HEK293T (cell line): ENCODE measurements around the gene PPP2CA.

ENCODE experiments used
- CTCF ChIA-PET: fragments of 350-600 bp; formaldehyde crosslinking; extraction: SDS; loops from one replicate; lab custom pipeline; 2021; ENCODE audit warnings: antibody characterized with exemption, inconsistent platforms; lab: Yijun Ruan, JAX
- POLR2A ChIA-PET: fragments of 350-600 bp; formaldehyde crosslinking; extraction: SDS; loops from one replicate; lab custom pipeline; 2020; ENCODE audit warnings: antibody characterized with exemption, inconsistent platforms; lab: Yijun Ruan, JAX
- DNase-seq: peaks from one replicate; pipeline ENCODE4 v3.0.0; 2012; ENCODE audit warnings: mixed read lengths; ENCODE audit errors: extremely low spot score
- ARNT ChIP-seq: fragments of 450-650 bp; IDR thresholded peaks from 2 replicates; pipeline ENCODE4 v1.6.1; 2017; ENCODE audit warnings: mild to moderate bottlenecking
- BHLHE40 ChIP-seq: fragments of 450-650 bp; IDR thresholded peaks from 2 replicates; pipeline ENCODE4 v1.6.1; 2016; ENCODE audit warnings: mild to moderate bottlenecking, moderate library complexity, borderline replicate concordance
- CTBP1 ChIP-seq: fragments of 450-650 bp; IDR thresholded peaks from 2 replicates; pipeline ENCODE4 v1.6.1; 2016; ENCODE audit warnings: borderline replicate concordance
- ELF4 ChIP-seq: fragments of 450-650 bp; IDR thresholded peaks from 2 replicates; pipeline ENCODE4 v1.6.1; 2017; ENCODE audit warnings: antibody characterized with exemption
- FOXA1 ChIP-seq: fragments of 450-650 bp; IDR thresholded peaks from 2 replicates; pipeline ENCODE4 v1.6.1; 2016; ENCODE audit warnings: mild to moderate bottlenecking
- FOXK2 ChIP-seq: fragments of 450-650 bp; IDR thresholded peaks from 2 replicates; pipeline ENCODE4 v1.6.1; 2016; ENCODE audit warnings: mild to moderate bottlenecking
- FOXM1 ChIP-seq: fragments of 450-650 bp; IDR thresholded peaks from 2 replicates; pipeline ENCODE4 v1.6.1; 2017; ENCODE audit warnings: mild to moderate bottlenecking, borderline replicate concordance
- HDGF ChIP-seq: fragments of 450-650 bp; IDR thresholded peaks from 2 replicates; pipeline ENCODE4 v1.6.1; 2017; ENCODE audit warnings: antibody characterized with exemption, borderline replicate concordance
- L3MBTL2 ChIP-seq: fragments of 450-650 bp; conservative IDR thresholded peaks from 2 replicates; pipeline ENCODE4 v1.6.1; 2016; ENCODE audit warnings: mild to moderate bottlenecking
- LEF1 ChIP-seq: fragments of 450-650 bp; IDR thresholded peaks from 2 replicates; pipeline ENCODE4 v1.6.1; 2017; ENCODE audit warnings: mild to moderate bottlenecking, borderline replicate concordance
- NFRKB ChIP-seq: fragments of 450-650 bp; IDR thresholded peaks from 2 replicates; pipeline ENCODE4 v1.6.1; 2016; ENCODE audit warnings: mild to moderate bottlenecking, moderate library complexity
- SP1 ChIP-seq: fragments of 450-650 bp; IDR thresholded peaks from 2 replicates; pipeline ENCODE4 v1.6.1; 2017
- SUZ12 ChIP-seq: fragments of 450-650 bp; IDR thresholded peaks from 2 replicates; pipeline ENCODE4 v1.6.1; 2016; ENCODE audit warnings: mild to moderate bottlenecking
- TARDBP ChIP-seq: fragments of 450-650 bp; IDR thresholded peaks from 2 replicates; pipeline ENCODE4 v1.6.1; 2016
- ZNF384 ChIP-seq: fragments of 450-650 bp; IDR thresholded peaks from 2 replicates; pipeline ENCODE4 v1.6.1; 2016
- TF ChIP-seq, protein P1 (sequence below): fragments of 450-650 bp; IDR thresholded peaks from 2 replicates; pipeline ENCODE4 v1.6.1; 2016

The PPP2CA gene

DNA sequence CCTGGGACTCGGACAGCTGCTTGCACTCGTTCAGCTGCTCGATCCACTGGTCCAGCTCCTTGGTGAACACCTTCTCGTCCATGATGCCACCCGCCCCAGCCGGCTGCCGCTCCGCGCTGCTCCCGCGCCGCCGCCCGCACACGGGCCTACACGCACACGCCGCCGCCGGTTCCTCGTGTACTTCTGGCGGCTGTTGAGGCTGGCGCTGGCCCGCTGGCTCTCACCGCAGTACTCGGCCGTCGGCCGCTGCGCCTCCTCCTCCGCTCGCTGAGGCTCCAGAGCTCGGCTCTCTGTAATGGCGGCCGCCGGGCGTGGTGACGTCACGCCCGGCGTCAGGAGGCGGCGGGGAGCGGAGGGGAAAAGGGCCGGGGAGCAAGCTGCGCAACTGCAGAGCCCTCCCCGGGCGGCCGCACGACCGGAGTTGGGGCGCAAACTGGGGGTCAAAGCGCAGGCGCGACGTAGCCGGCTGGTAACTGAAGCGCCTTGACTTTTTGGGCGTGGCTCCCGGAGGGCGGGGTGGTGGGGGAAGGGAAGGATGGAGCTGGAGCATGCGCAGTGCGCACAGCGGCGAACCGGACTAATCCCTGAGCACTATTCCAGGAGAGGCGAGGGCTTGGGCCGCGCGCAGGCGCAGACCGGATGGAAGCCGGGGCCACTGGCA, at the start of gene PPP2CA:
Gene PPP2CA (minus strand): TSS at position 294 of the 661 bp plus-strand sequence. CDS start 212 bp downstream, at position 82.
- CTCF ChIA-PET, result interaction anchor here (1.0 to 1.1 kb wide), 2 partner anchors 19 to 63 kb away, joined by 3 to 4 read pairs; no protein-coding TSS in a partner anchor
- TF ChIP-seq L3MBTL2 (no peak), CTBP1 (no peak), HDGF (no peak), ELF4 (no peak), FOXM1 (no peak), SUZ12 (no peak), FOXK2 (no peak), TARDBP (no peak), NFRKB (no peak), ZNF384 (no peak), SP1 (no peak), ARNT (no peak), FOXA1 (no peak), BHLHE40 (no peak), LEF1 (no peak)
- TF ChIP-seq, protein P1, sequence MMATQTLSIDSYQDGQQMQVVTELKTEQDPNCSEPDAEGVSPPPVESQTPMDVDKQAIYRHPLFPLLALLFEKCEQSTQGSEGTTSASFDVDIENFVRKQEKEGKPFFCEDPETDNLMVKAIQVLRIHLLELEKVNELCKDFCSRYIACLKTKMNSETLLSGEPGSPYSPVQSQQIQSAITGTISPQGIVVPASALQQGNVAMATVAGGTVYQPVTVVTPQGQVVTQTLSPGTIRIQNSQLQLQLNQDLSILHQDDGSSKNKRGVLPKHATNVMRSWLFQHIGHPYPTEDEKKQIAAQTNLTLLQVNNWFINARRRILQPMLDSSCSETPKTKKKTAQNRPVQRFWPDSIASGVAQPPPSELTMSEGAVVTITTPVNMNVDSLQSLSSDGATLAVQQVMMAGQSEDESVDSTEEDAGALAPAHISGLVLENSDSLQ, result no peak
- peak; percentile 90 for DNase-seq
- POLR2A ChIA-PET, result interaction anchor here (0.6 to 3.7 kb wide), 34 partner anchors 10 to 520 kb away, joined by 3 to 62 read pairs (median 4); partner anchors contain the start of gene CAMLG

- ChIA-PET CTCF (interaction anchor here (0.6 kb wide), 1 partner anchor 29 kb away, joined by 3 read pairs; no protein-coding TSS in a partner anchor), POLR2A (interaction anchor here (0.7 kb wide), 1 partner anchor 51 kb away, joined by 3 read pairs; no protein-coding TSS in a partner anchor)
- no peak for TF ChIP-seq NFRKB
- no peak for TF ChIP-seq L3MBTL2
- no peak for TF ChIP-seq HDGF
- TF ChIP-seq TARDBP, result no peak
- no peak for TF ChIP-seq BHLHE40
- TF ChIP-seq FOXA1, result no peak
- TF ChIP-seq ELF4, result no peak
- TF ChIP-seq SUZ12, result no peak
- TF ChIP-seq SP1, result no peak
- TF ChIP-seq CTBP1, result no peak
- no peak for TF ChIP-seq LEF1
- TF ChIP-seq ARNT, result no peak
- TF ChIP-seq ZNF384, result no peak
- TF ChIP-seq FOXM1, result no peak
- no peak for TF ChIP-seq FOXK2
- no peak for DNase-seq
Observed at GRCh38 chr5:134273642-134274395, 47.9 kb upstream of the PPP2CA start.

DNA sequence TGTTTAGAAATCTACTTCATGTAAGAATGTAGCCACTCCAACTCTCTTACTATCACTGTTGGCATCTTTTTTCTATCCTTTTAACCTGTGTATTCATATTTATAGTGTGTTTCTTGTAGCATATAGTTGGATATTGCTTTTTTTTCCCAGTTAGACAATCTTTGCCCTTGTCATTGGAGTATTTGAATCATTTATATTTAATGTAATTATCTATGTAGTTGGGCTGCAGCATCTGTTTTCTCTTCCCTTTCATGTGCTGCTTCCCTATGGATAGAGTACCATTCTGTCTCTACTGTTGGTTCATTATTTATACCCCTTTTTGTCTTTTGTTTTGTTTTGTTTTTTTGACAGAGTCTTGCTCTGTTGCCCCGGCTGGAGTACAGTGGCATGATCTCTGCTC, 45.2 kb upstream of the PPP2CA start:
- POLR2A ChIA-PET, result no interaction called here
- no peak for DNase-seq
- CTCF ChIA-PET, result no interaction called here
- TF ChIP-seq SP1 (no peak), L3MBTL2 (no peak), CTBP1 (no peak), FOXK2 (no peak), ZNF384 (no peak), NFRKB (no peak)

DNA sequence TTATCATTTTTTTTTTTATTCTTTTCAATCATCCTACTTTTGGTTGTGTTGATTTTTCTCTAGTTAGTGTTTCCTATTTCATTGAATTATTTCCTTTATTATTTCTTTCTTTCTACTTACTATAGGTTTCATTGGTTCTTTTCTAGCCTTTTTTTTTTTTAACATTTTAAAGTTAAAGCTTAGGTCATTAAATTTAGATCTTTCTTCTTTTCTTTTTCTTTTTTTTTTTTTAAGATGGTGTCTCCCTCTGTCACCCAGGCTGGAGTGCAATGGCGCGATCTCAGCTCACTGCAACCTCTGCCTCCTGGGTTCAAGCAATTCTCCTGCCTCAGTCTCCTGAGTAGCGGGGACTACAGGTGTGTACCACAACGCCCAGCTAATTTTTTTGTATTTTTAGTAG, 43.0 kb upstream of the PPP2CA start:
- CTCF ChIA-PET, result interaction anchor here (0.6 to 1.3 kb wide), 2 partner anchors 21 to 42 kb away, joined by 3 read pairs; no protein-coding TSS in a partner anchor
- POLR2A ChIA-PET, result no interaction called here
- no peak for DNase-seq
- TF ChIP-seq TARDBP, result no peak
- TF ChIP-seq CTBP1, result no peak
- no peak for TF ChIP-seq LEF1
- TF ChIP-seq ARNT, result no peak

DNA sequence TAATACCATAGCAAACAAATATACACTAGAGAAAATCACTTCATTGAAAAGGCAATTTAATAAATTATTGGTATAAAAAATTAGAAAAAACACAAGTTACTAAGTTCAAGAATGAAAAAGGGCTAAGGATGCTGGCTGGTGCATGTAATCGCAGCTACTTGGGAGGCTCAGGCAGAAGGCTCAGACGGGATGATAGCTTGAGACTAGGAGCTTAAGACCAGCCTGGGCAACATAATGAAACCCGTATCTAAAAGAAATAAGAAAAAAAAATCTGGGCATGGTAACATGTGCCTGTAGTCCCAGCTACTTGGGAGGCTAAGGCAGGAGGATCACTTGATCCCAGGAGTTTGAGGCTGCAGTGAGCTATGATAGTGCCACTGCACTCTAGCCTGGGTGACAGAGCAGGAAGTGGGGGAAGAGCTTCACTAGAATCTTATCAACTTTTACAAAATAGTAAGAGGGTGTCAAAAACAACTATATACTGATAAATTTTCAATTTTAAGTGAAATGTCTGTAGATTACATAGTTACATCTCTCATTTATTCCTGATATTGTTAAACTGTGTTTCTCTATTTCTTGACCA, 42.2 kb upstream of the PPP2CA start:
- CTCF ChIA-PET, result no interaction called here
- POLR2A ChIA-PET, result interaction anchor here (0.6 to 1.1 kb wide), 3 partner anchors 43 to 606 kb away, joined by 3 read pairs; partner anchors contain the start of genes PPP2CA and TXNDC15
- TF ChIP-seq SUZ12 (no peak), ELF4 (no peak), FOXK2 (no peak), TARDBP (no peak), SP1 (no peak), HDGF (no peak), NFRKB (no peak), L3MBTL2 (no peak), FOXA1 (no peak), ARNT (no peak), CTBP1 (no peak), FOXM1 (no peak), BHLHE40 (no peak), LEF1 (no peak), ZNF384 (no peak)
- TF ChIP-seq, protein P1, result no peak
- no peak for DNase-seq
